IMR-90 (cell line): ENCODE measurements around the gene DAPK1. TPM values are rescaled to one million over a fixed set of nuclear protein-coding genes. Genes with fewer than 3 reads are reported as not detected.

ENCODE experiments used
- ATAC-seq: fragments of 200-7000 bp; cut with Tn5 transposase; 2 replicates; pipeline ENCODE4 v1.9.1; 2020; ENCODE audit warnings: low read depth, mild to moderate bottlenecking, moderate library complexity
- BruUV-seq: library from RNA; stranded (reverse); fragments of 400-500 nt; replicated peaks from 2 replicates; lab custom pipeline; 2021; lab: Mats Ljungman, UMichigan
- CTCF ChIA-PET: fragments of 300-600 bp; formaldehyde crosslinking; extraction: SDS; loops from one replicate; lab custom pipeline; 2021; ENCODE audit warnings: antibody characterized with exemption; lab: Yijun Ruan, JAX
- POLR2A ChIA-PET: fragments of 300-600 bp; sonication (Branson Sonifier 250); formaldehyde crosslinking; loops from one replicate; lab custom pipeline; 2022; ENCODE audit warnings: antibody characterized with exemption; ENCODE audit not compliant: unreplicated experiment; lab: Charles Lee
- DNase-seq: peaks from one replicate; pipeline ENCODE4 v3.0.0; 2013
- H2AFZ ChIP-seq: replicated peaks from 2 replicates; pipeline ENCODE3; 2013; ENCODE audit warnings: low read length, mild to moderate bottlenecking; ENCODE audit not compliant: poor library complexity
- H2AK5ac ChIP-seq: 2 replicates; pipeline ENCODE4 v1.6.1; 2013; ENCODE audit warnings: low read depth, low read length, inconsistent platforms
- H2AK9ac ChIP-seq: replicated peaks from 2 replicates; pipeline ENCODE3; 2013; ENCODE audit warnings: mild to moderate bottlenecking, low read depth, low read length, moderate library complexity; ENCODE audit not compliant: poor library complexity
- H2BK120ac ChIP-seq: 2 replicates; pipeline ENCODE4 v1.6.1; 2013; ENCODE audit warnings: low read depth, low read length, inconsistent platforms
- H2BK15ac ChIP-seq: 3 replicates; pipeline ENCODE4 v1.6.1; 2013; ENCODE audit warnings: low read depth, low read length, inconsistent platforms
- H2BK20ac ChIP-seq: 2 replicates; pipeline ENCODE4 v1.6.1; 2013; ENCODE audit warnings: low read depth, mild to moderate bottlenecking, inconsistent platforms, low read length, moderate library complexity
- H2BK5ac ChIP-seq: 2 replicates; pipeline ENCODE4 v1.6.1; 2013; ENCODE audit warnings: mild to moderate bottlenecking, low read depth, low read length, inconsistent platforms; ENCODE audit not compliant: poor library complexity, severe bottlenecking
- H3K14ac ChIP-seq: replicated peaks from 2 replicates; pipeline ENCODE4 v1.6.1; 2013; ENCODE audit warnings: low read depth, low read length, inconsistent platforms
- H3K18ac ChIP-seq: 2 replicates; pipeline ENCODE4 v1.6.1; 2013; ENCODE audit warnings: low read depth, low read length, control low read depth
- H3K23ac ChIP-seq: 2 replicates; pipeline ENCODE4 v1.6.1; 2013; ENCODE audit warnings: low read depth, low read length, inconsistent platforms
- H3K27ac ChIP-seq: 2 replicates; pipeline ENCODE4 v1.5.1; 2013; ENCODE audit warnings: mild to moderate bottlenecking, control low read depth, low read length; ENCODE audit not compliant: insufficient read depth
- H3K27me3 ChIP-seq: 2 replicates; pipeline ENCODE4 v1.6.1; 2013; ENCODE audit warnings: low read length; ENCODE audit not compliant: control insufficient read depth, insufficient read depth
- H3K36me3 ChIP-seq: 2 replicates; pipeline ENCODE4 v1.6.1; 2013; ENCODE audit warnings: low read length, mixed read lengths; ENCODE audit not compliant: control insufficient read depth, insufficient read depth
- H3K4ac ChIP-seq: 2 replicates; pipeline ENCODE4 v1.6.1; 2013; ENCODE audit warnings: low read depth, low read length, inconsistent platforms
- H3K4me1 ChIP-seq: 2 replicates; pipeline ENCODE4 v1.6.1; 2013; ENCODE audit warnings: low read length, mixed read lengths; ENCODE audit not compliant: control insufficient read depth, insufficient read depth
- H3K4me2 ChIP-seq: 2 replicates; pipeline ENCODE4 v1.6.1; 2013; ENCODE audit warnings: low read depth, mild to moderate bottlenecking, control low read depth, low read length, moderate library complexity
- H3K4me3 ChIP-seq: 2 replicates; pipeline ENCODE4 v1.5.1; 2013; ENCODE audit warnings: low read depth, mild to moderate bottlenecking, control low read depth, low read length, moderate library complexity; ENCODE audit not compliant: insufficient read depth
- H3K56ac ChIP-seq: 2 replicates; pipeline ENCODE4 v1.6.1; 2013; ENCODE audit warnings: low read length, inconsistent platforms; ENCODE audit not compliant: insufficient read depth; ENCODE audit errors: extremely low read depth
- H3K79me1 ChIP-seq, 2 experiments: 2 replicates each; pipeline ENCODE4 v1.6.1; 2013; ENCODE audit warnings: low read length in 2 of 2, inconsistent platforms in 1 of 2, low read depth in 1 of 2
- H3K9ac ChIP-seq: 2 replicates; pipeline ENCODE4 v1.6.1; 2013; ENCODE audit warnings: low read depth, low read length, control low read depth
- H3K9me1 ChIP-seq: 2 replicates; pipeline ENCODE4 v1.6.1; 2013; ENCODE audit warnings: low read length, inconsistent platforms; ENCODE audit not compliant: insufficient read depth
- H3K9me3 ChIP-seq: 2 replicates; pipeline ENCODE4 v1.6.1; 2013; ENCODE audit warnings: low read length; ENCODE audit not compliant: control insufficient read depth, insufficient read depth
- H4K20me1 ChIP-seq: 2 replicates; pipeline ENCODE4 v1.6.1; 2013; ENCODE audit warnings: low read length, inconsistent platforms; ENCODE audit not compliant: insufficient read depth
- H4K5ac ChIP-seq: 2 replicates; pipeline ENCODE4 v1.6.1; 2013; ENCODE audit warnings: mild to moderate bottlenecking, low read depth, low read length, control low read depth
- H4K8ac ChIP-seq, 2 experiments: 2 replicates each; pipeline ENCODE4 v1.6.1; 2013; ENCODE audit warnings: low read depth in 2 of 2, low read length in 2 of 2, control low read depth in 1 of 2, inconsistent platforms in 1 of 2
- H4K91ac ChIP-seq: 2 replicates; pipeline ENCODE4 v1.6.1; 2013; ENCODE audit warnings: low read depth, low read length, inconsistent platforms; ENCODE audit not compliant: insufficient read depth
- BHLHE40 ChIP-seq: fragments of 150-350 bp; IDR thresholded peaks from 2 replicates; pipeline ENCODE4 v1.6.1; 2016; ENCODE audit warnings: mild to moderate bottlenecking, low read depth, low read length
- WGBS, 2 experiments: methylation state at CpG; one replicate each; pipeline versions ENCODE4 v1.1.5 to v1.1.7; 2013; ENCODE audit warnings: missing lambda C conversion rate in 2 of 2; ENCODE audit not compliant: insufficient read length in 1 of 2; ENCODE audit errors: extremely low coverage in 2 of 2; 5-methylcytosine and 5-hydroxymethylcytosine counted together
- dilution Hi-C: fragments of 300-500 bp; cut with HindIII; formaldehyde crosslinking; loops from one replicate; pipeline ENCODE4 v1.14.3; 2018; ENCODE audit warnings: low sequenced_read_pairs; ENCODE audit not compliant: unreplicated experiment
- in situ Hi-C: fragments of 300-500 bp; cut with MboI; formaldehyde crosslinking; loops from 3 replicates; pipeline ENCODE4 v1.14.3; 2019; ENCODE audit warnings: low sequenced_read_pairs, inconsistent platforms, mixed read lengths
- intact Hi-C: fragments of 100-400 bp; cut with micrococcal nuclease; formaldehyde crosslinking; loops from 2 replicates; pipeline ENCODE4 v1.10.0; 2022
- polyA plus RNA-seq, 3 experiments: library from polyadenylated mRNA; depleted of rRNA; stranded (reverse); fragments of >200 nt; gene quantifications; 2 replicates each; pipeline ENCODE4 v1.2.3, GENCODE V29; 2012; ENCODE audit warnings: low replicate concordance in 1 of 3
- total RNA-seq: library from RNA; depleted of rRNA; stranded (reverse); fragments of >200 nt; gene quantifications from 2 replicates; pipeline ENCODE4 v1.2.3, GENCODE V29; 2012

Gene DAPK1
- total and polyA plus RNA-seq, 2 of the 4 experiments (the other 2 are of a cell fraction) = under 0.01 to 0.03 TPM

GRCh38 chr9:87510252-87510683, 12.6 kb downstream of the DAPK1 start:
- CTCF ChIA-PET = no interaction called here
- H3K27me3 ChIP-seq = no peaks in the 10 kb centered on the region; the same call in 1 of the 2 replicates
- H2BK20ac ChIP-seq = no peak overlapping the region
- no peaks in the 10 kb centered on the region for H3K4me1 ChIP-seq
- no peak for DNase-seq
- dilution Hi-C loops (no loop called here), in situ Hi-C loops (no loop called here), intact Hi-C loops (no loop called here)
- H3K27ac ChIP-seq = no peak overlapping the region
- no peak for ATAC-seq
- no peak overlapping the region for H3K4me2 ChIP-seq
- H3K4me3 ChIP-seq = no peak overlapping the region
- no peaks in the 10 kb centered on the region for H3K9me3 ChIP-seq
- H3K9me1 ChIP-seq = no peaks in the 10 kb centered on the region
- H4K5ac ChIP-seq = no peak overlapping the region
- H3K4ac ChIP-seq = no peak overlapping the region
- H2BK5ac ChIP-seq = no peak overlapping the region
- H3K23ac ChIP-seq = no peak overlapping the region
- no peaks in the 10 kb centered on the region for H3K79me1 ChIP-seq
- BruUV-seq = no TSS peak
- H3K36me3 ChIP-seq = no peaks in the 10 kb centered on the region
- TF ChIP-seq BHLHE40 = no peak
- H2AK5ac ChIP-seq = no peak overlapping the region
- H2AFZ ChIP-seq = no peak overlapping the region
- H4K20me1 ChIP-seq = no peaks in the 10 kb centered on the region
- no peak overlapping the region for H2BK15ac ChIP-seq
- no peak overlapping the region for H3K18ac ChIP-seq
- H4K91ac ChIP-seq = no peak overlapping the region
- no peak overlapping the region for H3K56ac ChIP-seq
- POLR2A ChIA-PET = no interaction called here
- no CpG with 5 or more reads among the region's 4 CpGs for WGBS, 2 experiments
- no peak overlapping the region for H2BK120ac ChIP-seq
- H2AK9ac ChIP-seq = no peak overlapping the region
- no peak overlapping the region for H3K9ac ChIP-seq
- no peak overlapping the region for H3K14ac ChIP-seq
- H4K8ac ChIP-seq = no peak overlapping the region
